NCI-H146 treated with DMSO at 0.1 percent for 48 hours (cell line): Measurements from ENCODE around the gene ICE2.

Source experiments
- DNase-seq: peaks from one replicate; lab custom pipeline; 2025; ENCODE audit not compliant: unreplicated experiment; lab: John Stamatoyannopoulos, UW

Gene ICE2, protein sequence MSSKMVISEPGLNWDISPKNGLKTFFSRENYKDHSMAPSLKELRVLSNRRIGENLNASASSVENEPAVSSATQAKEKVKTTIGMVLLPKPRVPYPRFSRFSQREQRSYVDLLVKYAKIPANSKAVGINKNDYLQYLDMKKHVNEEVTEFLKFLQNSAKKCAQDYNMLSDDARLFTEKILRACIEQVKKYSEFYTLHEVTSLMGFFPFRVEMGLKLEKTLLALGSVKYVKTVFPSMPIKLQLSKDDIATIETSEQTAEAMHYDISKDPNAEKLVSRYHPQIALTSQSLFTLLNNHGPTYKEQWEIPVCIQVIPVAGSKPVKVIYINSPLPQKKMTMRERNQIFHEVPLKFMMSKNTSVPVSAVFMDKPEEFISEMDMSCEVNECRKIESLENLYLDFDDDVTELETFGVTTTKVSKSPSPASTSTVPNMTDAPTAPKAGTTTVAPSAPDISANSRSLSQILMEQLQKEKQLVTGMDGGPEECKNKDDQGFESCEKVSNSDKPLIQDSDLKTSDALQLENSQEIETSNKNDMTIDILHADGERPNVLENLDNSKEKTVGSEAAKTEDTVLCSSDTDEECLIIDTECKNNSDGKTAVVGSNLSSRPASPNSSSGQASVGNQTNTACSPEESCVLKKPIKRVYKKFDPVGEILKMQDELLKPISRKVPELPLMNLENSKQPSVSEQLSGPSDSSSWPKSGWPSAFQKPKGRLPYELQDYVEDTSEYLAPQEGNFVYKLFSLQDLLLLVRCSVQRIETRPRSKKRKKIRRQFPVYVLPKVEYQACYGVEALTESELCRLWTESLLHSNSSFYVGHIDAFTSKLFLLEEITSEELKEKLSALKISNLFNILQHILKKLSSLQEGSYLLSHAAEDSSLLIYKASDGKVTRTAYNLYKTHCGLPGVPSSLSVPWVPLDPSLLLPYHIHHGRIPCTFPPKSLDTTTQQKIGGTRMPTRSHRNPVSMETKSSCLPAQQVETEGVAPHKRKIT

DNA sequence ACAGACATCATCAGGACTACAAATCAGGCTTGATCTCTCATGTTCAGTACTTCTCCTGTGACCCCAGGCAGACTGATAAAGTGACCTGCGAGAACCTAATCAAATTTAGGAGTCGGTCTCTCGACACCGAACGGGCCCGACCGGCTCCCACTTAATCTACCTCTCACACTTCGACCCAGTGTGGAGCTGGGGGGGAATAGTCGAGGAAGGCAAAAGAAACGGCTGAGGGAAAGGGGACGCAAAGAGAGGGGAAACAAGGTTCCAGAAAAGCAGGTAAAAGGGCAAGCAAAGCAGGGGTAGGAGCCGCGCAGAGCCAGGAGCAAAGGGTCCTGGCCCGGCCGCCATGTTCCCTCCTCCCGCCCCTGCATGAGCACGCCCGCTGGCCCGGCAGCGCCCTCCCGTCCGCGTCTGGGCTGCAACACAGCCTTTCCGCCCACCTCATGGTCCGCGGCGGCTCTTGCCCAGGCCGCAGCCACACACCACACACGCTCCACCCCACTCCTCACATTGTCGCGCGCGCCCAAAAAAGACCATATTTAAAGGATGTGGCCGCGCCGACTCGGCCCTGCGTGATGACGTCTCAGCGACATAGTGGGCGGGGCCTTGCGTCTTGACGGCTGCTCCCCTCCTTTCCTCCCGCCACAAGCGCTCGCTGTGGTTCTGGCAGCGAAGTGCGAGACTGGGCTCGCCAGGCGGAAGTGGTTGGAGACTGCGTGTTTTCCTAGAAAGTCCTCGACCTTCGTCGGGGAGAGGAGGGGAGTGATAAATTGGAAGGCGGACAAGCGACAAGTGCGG, at the start of gene ICE2:
Gene ICE2, minus strand, starts transcription at position 577 of the 795 bp plus-strand sequence. CDS start 1,165 bp downstream, outside the sequence.
- peak; percentile 75 for DNase-seq

DNA sequence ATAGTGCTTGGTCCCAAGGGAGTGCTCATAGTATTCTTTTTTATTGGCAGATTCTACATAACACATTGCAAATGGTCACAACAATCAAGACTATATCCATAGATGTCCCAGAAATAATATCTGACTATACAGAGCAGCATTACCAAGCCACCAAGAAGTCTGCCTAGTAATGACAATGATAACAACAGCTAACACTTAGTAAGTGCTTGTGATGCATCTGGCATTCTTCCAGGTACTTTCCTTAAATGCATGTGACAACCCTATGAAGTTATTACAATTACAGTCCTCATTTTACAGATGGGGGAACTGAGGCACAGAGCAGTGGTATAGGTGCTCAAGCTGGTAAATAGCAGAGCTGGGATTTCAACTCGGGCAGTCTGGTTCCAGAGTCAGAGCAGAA, 49.6 kb upstream of the ICE2 start:
- no peak for DNase-seq

DNA sequence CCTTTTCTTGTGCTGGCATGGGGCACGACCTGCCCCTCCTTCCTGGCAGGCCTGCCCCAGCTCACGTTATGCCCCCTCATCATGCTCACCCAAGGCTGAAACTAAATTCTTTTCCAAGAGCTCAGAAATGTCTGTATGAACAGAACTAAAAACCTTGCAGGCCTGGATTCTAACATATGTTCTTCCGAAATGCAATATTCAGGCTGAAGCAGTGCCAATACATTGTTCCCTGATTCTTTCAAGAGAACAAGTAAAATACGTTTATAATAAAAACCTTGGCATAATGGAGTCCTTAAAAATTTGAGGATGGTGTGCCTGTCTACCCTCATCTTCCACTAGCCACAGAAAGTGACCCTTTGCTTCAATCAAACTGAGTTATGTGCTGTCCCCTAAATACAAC, 48.5 kb upstream of the ICE2 start:
- no peak for DNase-seq

DNA sequence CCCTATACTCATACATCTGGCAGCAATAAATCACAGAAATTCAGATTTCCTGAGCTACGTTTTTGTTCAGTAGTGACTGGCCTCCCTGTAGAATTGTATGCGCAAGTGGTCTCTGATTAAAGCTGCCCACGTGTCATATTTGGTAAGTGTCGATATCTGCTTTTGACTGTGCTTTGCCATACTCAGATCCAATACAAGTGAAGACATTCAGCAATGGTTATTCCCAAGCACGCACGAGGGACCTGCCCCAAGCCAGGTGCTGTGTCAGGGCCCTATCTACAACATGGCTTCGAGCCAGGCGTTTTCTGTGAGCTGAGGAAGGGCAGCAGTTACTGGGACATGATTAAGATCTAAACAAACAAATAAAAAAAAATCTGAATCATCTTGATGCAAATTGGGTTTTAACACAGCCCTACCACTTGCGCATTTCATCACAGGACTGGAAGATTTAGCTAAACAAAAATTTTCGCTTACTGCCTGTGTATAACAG, 47.2 kb upstream of the ICE2 start:
- DNase-seq = no peak

DNA sequence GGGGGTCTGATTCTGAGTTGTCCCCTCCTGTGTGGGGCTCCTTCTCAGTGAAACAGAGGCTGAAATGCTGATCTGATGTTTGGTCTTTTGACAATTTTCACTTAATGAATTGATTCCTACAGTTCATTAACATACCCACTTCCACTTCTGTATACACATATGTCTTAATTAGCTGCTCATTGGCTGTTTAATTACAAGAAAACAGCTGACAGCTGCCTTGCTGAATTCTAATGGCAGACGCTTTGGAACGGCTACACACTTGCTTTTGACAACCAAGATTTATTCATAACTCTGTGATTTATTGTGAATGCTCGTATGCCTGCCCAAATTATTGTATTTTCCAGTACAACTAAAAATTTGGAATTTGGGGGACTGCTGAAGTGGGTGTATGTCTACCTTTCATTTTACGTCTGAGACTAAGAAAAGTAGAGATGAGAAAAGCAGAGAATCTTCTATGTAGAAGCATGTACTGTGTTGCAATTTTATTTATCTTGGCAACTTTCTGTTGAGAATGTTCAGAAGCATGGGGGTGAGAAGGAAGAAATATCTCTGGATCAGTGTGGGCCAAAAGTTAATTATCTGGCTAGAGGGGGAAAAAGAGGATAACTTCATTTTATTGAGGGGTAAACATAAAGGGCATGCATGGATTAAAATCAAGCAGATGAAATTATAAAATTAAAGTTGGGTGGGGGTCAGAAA, 46.5 kb upstream of the ICE2 start:
- DNase-seq = no peak

- no peak for DNase-seq
Observed at GRCh38 chr15:60523056-60523455, 44.1 kb upstream of the ICE2 start.

DNA sequence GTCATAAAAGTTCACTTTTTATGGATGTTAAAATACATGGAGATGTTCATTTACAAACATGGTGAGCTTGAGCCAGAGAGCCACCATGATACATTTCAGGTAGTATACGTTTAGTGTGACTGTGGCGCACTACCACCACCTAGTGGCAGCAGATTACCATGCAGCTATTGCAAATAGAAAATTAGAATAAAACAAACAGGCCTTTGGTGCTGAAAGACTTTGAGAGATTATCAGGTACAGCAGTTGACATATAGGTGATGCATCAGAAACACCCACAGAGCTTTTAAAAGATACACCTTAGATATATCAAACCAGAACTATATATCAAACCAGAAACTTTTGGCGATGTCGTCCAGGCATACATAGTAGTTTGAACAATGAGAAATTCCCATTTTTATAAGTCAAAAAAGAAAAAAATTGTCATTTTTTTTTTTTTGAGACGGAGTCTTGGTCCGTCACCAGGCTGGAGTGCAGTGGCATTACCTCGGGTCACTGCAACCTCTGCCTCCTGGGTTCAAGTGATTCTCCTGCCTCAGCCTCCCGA, 42.0 kb upstream of the ICE2 start:
- peak; percentile 43 for DNase-seq

DNA sequence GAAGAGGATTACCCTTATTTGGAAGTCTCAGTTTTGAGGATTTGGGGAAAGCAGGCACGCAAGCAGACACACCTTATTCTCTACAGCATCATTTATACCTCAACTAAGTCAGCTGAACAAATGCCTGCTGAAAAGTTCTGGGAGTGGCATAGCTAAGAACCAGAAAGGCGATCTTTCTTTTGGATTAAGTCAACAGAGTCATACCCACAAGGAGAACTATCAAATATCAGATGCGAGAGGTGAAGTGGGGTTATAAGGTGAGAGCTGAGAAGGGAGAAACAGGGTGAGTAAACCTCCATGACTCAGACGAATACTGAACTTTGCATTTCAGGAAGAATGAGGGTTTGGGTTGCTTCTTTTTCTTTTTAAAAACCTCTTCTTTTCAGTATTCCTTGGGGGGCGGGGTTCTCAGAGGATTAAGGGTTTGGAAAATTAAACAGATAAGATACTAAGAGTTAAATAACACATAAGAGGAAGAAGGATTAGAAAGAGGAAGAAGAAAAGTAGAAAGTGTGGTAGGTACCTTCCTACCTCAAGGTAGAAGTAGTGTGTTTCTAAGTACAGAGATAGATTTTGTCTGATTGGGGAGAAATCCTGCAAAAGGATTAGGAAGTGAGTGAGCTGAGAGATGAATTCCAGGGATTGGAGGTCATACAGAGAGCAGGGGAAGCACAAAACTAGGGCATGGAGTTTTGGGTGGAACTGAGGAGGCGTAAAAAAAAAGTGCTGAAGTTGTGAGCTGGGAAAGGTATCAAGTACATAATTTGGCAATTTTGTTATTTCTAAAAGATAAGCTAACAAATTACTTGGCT, 41.3 kb upstream of the ICE2 start:
- DNase-seq = no peak

DNA sequence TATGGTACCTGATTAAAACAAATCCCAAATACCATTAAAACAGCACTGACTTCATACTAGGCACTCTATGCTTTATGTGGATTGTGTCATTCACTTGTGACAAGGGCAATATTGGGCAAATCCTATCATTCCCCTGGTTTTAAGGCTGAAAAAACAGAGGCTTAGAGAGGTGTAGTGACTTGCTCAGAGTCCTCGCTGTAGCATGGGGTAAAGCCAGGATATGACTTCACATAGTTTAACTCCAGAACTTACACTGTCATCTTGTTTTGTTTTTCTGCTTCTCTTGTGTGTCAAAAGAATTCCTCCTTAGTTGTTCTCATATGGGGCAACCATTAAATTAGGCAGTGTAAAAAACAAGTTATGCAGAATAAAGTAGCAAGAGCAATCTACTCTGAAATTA, 40.3 kb upstream of the ICE2 start:
- no peak for DNase-seq

- DNase-seq = no peak
Observed at GRCh38 chr15:60518511-60518910, 39.6 kb upstream of the ICE2 start.

GRCh38 chr15:60514261-60514881, 35.4 kb upstream of the ICE2 start:
- no peak for DNase-seq

GRCh38 chr15:60513676-60514075, 34.7 kb upstream of the ICE2 start:
- DNase-seq = no peak

- DNase-seq = no peak
Observed at GRCh38 chr15:60512937-60513336, 34.0 kb upstream of the ICE2 start.

GRCh38 chr15:60511351-60512031, 32.5 kb upstream of the ICE2 start:
- DNase-seq = no peak

DNA sequence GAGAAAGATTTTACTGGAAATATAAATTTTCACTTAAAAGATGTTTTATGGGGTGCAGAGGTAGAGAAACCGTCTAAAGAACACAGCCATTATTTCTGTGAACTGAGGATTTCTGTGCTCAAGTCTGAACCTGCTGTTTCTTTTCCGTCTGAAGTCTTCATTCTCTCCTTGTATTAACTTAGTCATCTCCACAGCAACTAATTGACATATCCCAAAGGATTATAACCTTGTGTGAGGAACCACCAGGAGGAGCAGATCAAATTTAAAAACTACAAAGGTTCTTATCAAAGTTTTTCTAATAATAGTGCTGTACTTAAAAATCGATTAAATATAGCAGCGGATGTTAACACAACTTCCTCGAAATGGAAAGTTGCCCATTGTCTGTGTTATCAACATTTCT, 31.1 kb upstream of the ICE2 start:
- DNase-seq = no peak

DNA sequence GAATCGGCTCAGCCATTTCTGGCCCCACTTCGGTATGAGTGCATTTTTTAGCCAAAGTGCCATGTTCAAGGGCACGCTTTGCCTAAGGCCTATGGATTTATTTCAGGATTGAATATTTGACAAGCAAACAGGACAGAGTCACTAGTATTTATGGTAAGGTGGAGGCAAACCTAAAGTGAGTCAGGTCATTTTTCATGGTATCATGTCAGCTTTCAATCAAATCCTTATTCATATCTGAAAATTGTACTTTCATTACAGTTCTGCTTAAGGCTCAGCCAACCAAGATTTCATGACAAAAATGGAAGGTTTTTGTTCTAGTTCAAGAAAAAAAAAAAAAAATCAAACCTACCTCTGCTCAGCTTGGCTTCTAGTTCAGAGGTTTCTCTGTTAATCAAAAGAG, 30.5 kb upstream of the ICE2 start:
- no peak for DNase-seq

DNA sequence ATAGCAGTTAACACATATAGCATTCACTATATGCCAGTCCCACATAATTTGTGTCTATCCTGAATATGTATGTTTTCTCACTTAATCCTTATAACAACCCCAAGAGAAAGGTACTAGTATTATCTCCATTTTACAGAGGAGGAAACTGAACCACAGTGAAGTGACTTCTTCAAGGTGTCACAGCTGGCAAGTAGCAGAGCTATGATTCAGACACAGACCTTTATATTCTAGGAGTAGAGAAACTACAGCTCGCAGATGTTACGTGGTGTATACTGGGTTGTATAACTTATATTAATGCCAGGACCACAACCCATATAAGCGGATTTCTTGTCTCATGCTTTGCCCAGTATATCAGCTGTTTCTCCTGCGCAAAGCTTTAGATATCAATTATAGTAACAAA, 29.5 kb upstream of the ICE2 start:
- DNase-seq = no peak
